Tibial nerve (tissue), 4 donors: ENCODE results near the gene CERS6. TPM values are rescaled to one million over a fixed set of nuclear protein-coding genes. Genes with fewer than 3 reads are reported as not detected.
A peak's percentile ranks its signal among the peaks of the same experiment; 100 is the strongest.

Experiments
- DNase-seq, 2 donors: peaks; one replicate each; pipeline ENCODE4 v3.0.0-alpha.2; 2019; ENCODE audit warnings: low spot score in 2 of 2
- H3K27ac ChIP-seq, 4 donors: fragments of 200-600 bp; sonication (generic) in 3 of 4; one replicate each; pipeline ENCODE4 v1.5.1; 2017 to 2019; ENCODE audit warnings: mild to moderate bottlenecking in 1 of 4
- H3K27me3 ChIP-seq, 2 donors: fragments of 200-600 bp; sonication (generic) in 1 of 2; one replicate each; pipeline versions ENCODE4 v1.5.1 to v1.6.0; 2017 to 2019
- H3K36me3 ChIP-seq, 3 donors: fragments of 200-600 bp; sonication (generic); one replicate each; pipeline ENCODE4 v1.5.1; 2018 to 2019
- H3K4me1 ChIP-seq, 4 donors: fragments of 200-600 bp; sonication (generic) in 3 of 4; one replicate each; pipeline ENCODE4 v1.5.1; 2017 to 2019
- H3K4me3 ChIP-seq, 4 donors: fragments of 200-600 bp; sonication (generic) in 3 of 4; one replicate each; pipeline ENCODE4 v1.5.1; 2017 to 2019; ENCODE audit warnings: mild to moderate bottlenecking in 1 of 4, moderate library complexity in 1 of 4
- H3K9me3 ChIP-seq, 4 donors: fragments of 200-600 bp; sonication (generic) in 3 of 4; one replicate each; pipeline ENCODE4 v1.5.1; 2017 to 2019
- CTCF ChIP-seq, 5 experiments: fragments of 200-600 bp in 3 of 5; fragments of 450-650 bp in 2 of 5; sonication (generic) in 3 of 5; IDR thresholded peaks; one replicate each; pipeline ENCODE4 v1.5.1; 2016 to 2019; ENCODE audit warnings: antibody characterized with exemption in 5 of 5, mild to moderate bottlenecking in 3 of 5, moderate library complexity in 2 of 5
- EP300 ChIP-seq, 2 donors: sonication (generic); formaldehyde crosslinking; IDR thresholded peaks; one replicate each; pipeline ENCODE4 v1.6.1; 2017; ENCODE audit warnings: antibody characterized with exemption in 2 of 2, mild to moderate bottlenecking in 1 of 2
- POLR2A ChIP-seq, 2 donors: fragments of 450-650 bp; IDR thresholded peaks; one replicate each; pipeline ENCODE4 v1.6.1; 2017; ENCODE audit warnings: antibody characterized with exemption in 2 of 2, mild to moderate bottlenecking in 2 of 2, moderate library complexity in 2 of 2
- WGBS, 2 donors: methylation state at CpG; one replicate each; pipeline ENCODE4 v1.1.5; 2018; 5-methylcytosine and 5-hydroxymethylcytosine counted together
- total RNA-seq, 4 donors: library from RNA; depleted of rRNA; stranded (reverse); fragments of >200 nt; gene quantifications; one replicate each; pipeline ENCODE4 v1.1.0, GENCODE V29; 2016

The CERS6 gene
- total RNA-seq, 4 donors from 2014 or later: 37.7 to 38.7 (median 37.8) TPM

GRCh38 chr2:168686452-168687191, 230.6 kb downstream of the CERS6 start:
- no peaks in the 10 kb centered on the region for H3K4me1 ChIP-seq
- H3K36me3 ChIP-seq: no peaks in the 10 kb centered on the region
- no peak overlapping the region for H3K27ac ChIP-seq
- no peaks in the 10 kb centered on the region for H3K27me3 ChIP-seq
- DNase-seq: no peak
- 96 to 98% methylated on average over 4 of the region's 4 CpGs for WGBS, 2 donors
- no peak overlapping the region for H3K4me3 ChIP-seq
- no peaks in the 10 kb centered on the region for H3K9me3 ChIP-seq
- TF ChIP-seq EP300 (IDR thresholded peaks at IDR 0.05) (no peak), POLR2A (IDR thresholded peaks at IDR 0.05) (no peak), CTCF (IDR thresholded peaks at IDR 0.05) (no peak)

- no peak overlapping the region for H3K27ac ChIP-seq
- no peaks in the 10 kb centered on the region for H3K36me3 ChIP-seq
- no peaks in the 10 kb centered on the region for H3K9me3 ChIP-seq
- no peak overlapping the region for H3K4me3 ChIP-seq
- no peaks in the 10 kb centered on the region for H3K4me1 ChIP-seq
- DNase-seq: peak in 1 of 2 donors; percentile 33
- no peaks in the 10 kb centered on the region for H3K27me3 ChIP-seq
- 65 to 70% methylated on average over 3 of the region's 3 CpGs for WGBS, 2 donors
- no peak for TF ChIP-seq POLR2A (IDR thresholded peaks at IDR 0.05)
- TF ChIP-seq EP300 (IDR thresholded peaks at IDR 0.05): no peak
- TF ChIP-seq CTCF (IDR thresholded peaks at IDR 0.05): peak in 2 of 5 experiments; percentile 15 to 44
Measured at GRCh38 chr2:168687314-168687713, 231.2 kb downstream of the CERS6 start.

GRCh38 chr2:168690381-168690885, 234.4 kb downstream of the CERS6 start:
- no peak for DNase-seq
- no peak overlapping the region for H3K4me3 ChIP-seq
- TF ChIP-seq POLR2A (IDR thresholded peaks at IDR 0.05) (no peak), CTCF (IDR thresholded peaks at IDR 0.05) (no peak)
- no peaks in the 10 kb centered on the region for H3K9me3 ChIP-seq
- 81 to 86% methylated on average over 1 of the region's 1 CpG for WGBS, 2 donors
- H3K4me1 ChIP-seq: no peaks in the 10 kb centered on the region
- no peaks in the 10 kb centered on the region for H3K27me3 ChIP-seq
- no peak overlapping the region for H3K27ac ChIP-seq
- peaks cover 0 to 5% (median 0%) of the 10 kb centered on the region in 3 donors for H3K36me3 ChIP-seq

GRCh38 chr2:168691221-168691620, 235.1 kb downstream of the CERS6 start:
- WGBS, 2 donors: 75 to 91% methylated on average over 1 of the region's 1 CpG
- H3K27me3 ChIP-seq: no peaks in the 10 kb centered on the region
- no peaks in the 10 kb centered on the region for H3K4me1 ChIP-seq
- no peak overlapping the region for H3K27ac ChIP-seq
- H3K4me3 ChIP-seq: no peak overlapping the region
- TF ChIP-seq POLR2A (IDR thresholded peaks at IDR 0.05) (no peak), CTCF (IDR thresholded peaks at IDR 0.05) (no peak), EP300 (IDR thresholded peaks at IDR 0.05) (no peak)
- no peaks in the 10 kb centered on the region for H3K9me3 ChIP-seq
- peaks cover 0 to 13% (median 0%) of the 10 kb centered on the region in 3 donors for H3K36me3 ChIP-seq
- DNase-seq: no peak

GRCh38 chr2:168692132-168692744, 236.2 kb downstream of the CERS6 start:
- no peak for DNase-seq
- Histone ChIP-seq H3K27me3 (no peaks in the 10 kb centered on the region), H3K4me1 (no peaks in the 10 kb centered on the region), H3K4me3 (no peak overlapping the region), H3K36me3 (peaks cover 0 to 23% (median 0%) of the 10 kb centered on the region in 3 donors), H3K9me3 (no peaks in the 10 kb centered on the region), H3K27ac (no peak overlapping the region)
- 86 to 87% methylated on average over 4 of the region's 4 CpGs for WGBS, 2 donors
- TF ChIP-seq POLR2A (IDR thresholded peaks at IDR 0.05) (no peak), EP300 (IDR thresholded peaks at IDR 0.05) (no peak), CTCF (IDR thresholded peaks at IDR 0.05) (no peak)
